ENCODE data around the gene CRYGC.

Gene CRYGC

GRCh38 chr2:208097313-208097712 is 32.3 kb downstream of the CRYGC start:
- DNase-seq (ENCODE audit: low spot score) (no peak), FAIRE-seq (no peak)

GRCh38 chr2:208096080-208096479 is 33.5 kb downstream of the CRYGC start:
- DNase-seq (ENCODE audit: low spot score) = no peak
- no peak for FAIRE-seq

- FAIRE-seq = no peak
- no peak for DNase-seq (ENCODE audit: low spot score)
Measured at GRCh38 chr2:208093128-208093527, 36.5 kb downstream of the CRYGC start.

GRCh38 chr2:208092093-208092832 is 37.4 kb downstream of the CRYGC start:
- FAIRE-seq = no peak
- no peak for DNase-seq (ENCODE audit: low spot score)

GRCh38 chr2:208090420-208090819 is 39.2 kb downstream of the CRYGC start:
- FAIRE-seq (no peak), DNase-seq (ENCODE audit: low spot score) (no peak)

GRCh38 chr2:208086029-208086428 is 43.6 kb downstream of the CRYGC start:
- FAIRE-seq = no peak
- no peak for DNase-seq (ENCODE audit: low spot score)

- FAIRE-seq (no peak), DNase-seq (ENCODE audit: low spot score) (no peak)
Measured at GRCh38 chr2:208083807-208084206, 45.8 kb downstream of the CRYGC start.

All from urothelium cell line (cell line).